H1 (cell line): ENCODE results near the gene FARS2.

Source experiments
- ATF2 ChIP-seq: IDR thresholded peaks from 2 replicates; pipeline ENCODE4 v1.6.1; 2012; ENCODE audit warnings: low read length, inconsistent platforms
- BCL11A ChIP-seq, 2 experiments: IDR thresholded peaks; one replicate each; pipeline ENCODE4 v1.6.1; 2011; ENCODE audit warnings: low read depth in 2 of 2, low read length in 2 of 2, mild to moderate bottlenecking in 2 of 2
- CTCF ChIP-seq, 3 experiments: IDR thresholded peaks; 1 replicate in 2 of 3; 2 replicates in 1 of 3; pipeline versions ENCODE4 v1.5.1 to v1.6.1; 2011; ENCODE audit warnings: low read length in 3 of 3, mild to moderate bottlenecking in 3 of 3, inconsistent platforms in 2 of 3, low read depth in 1 of 3, moderate library complexity in 1 of 3; ENCODE audit not compliant: insufficient read depth in 1 of 3; ENCODE audit errors: control extremely low read depth in 1 of 3
- EZH2 ChIP-seq: fragments of 200-600 bp; sonication (generic); IDR thresholded peaks from 2 replicates; pipeline ENCODE4 v1.7.1; 2012; ENCODE audit warnings: low read depth, mild to moderate bottlenecking, moderate library complexity, low read length, inconsistent platforms; ENCODE audit not compliant: severe bottlenecking
- HDAC2 ChIP-seq, 2 experiments: fragments of 300-600 bp in 1 of 2; sonication (generic) in 1 of 2; IDR thresholded peaks; 2 replicates each; pipeline ENCODE4 v1.6.1; 2011 to 2012; ENCODE audit warnings: low read depth in 2 of 2, low read length in 2 of 2, mild to moderate bottlenecking in 2 of 2, moderate library complexity in 2 of 2, borderline replicate concordance in 1 of 2, inconsistent platforms in 1 of 2
- JUN ChIP-seq: IDR thresholded peaks from 2 replicates; pipeline ENCODE4 v1.6.1; 2011; ENCODE audit warnings: low read depth, mild to moderate bottlenecking, improper control_type of control experiment, low read length
- MAFK ChIP-seq: IDR thresholded peaks from 2 replicates; pipeline ENCODE4 v1.6.1; 2012; ENCODE audit warnings: low read depth, mild to moderate bottlenecking, improper control_type of control experiment, low read length
- POLR2A ChIP-seq, 2 experiments: IDR thresholded peaks; 1 replicate in 1 of 2; 2 replicates in 1 of 2; pipeline ENCODE4 v1.6.1; 2011; ENCODE audit warnings: low read depth in 2 of 2, low read length in 2 of 2, mild to moderate bottlenecking in 2 of 2; ENCODE audit errors: control extremely low read depth in 1 of 2
- POLR2AphosphoS5 ChIP-seq: IDR thresholded peaks from 2 replicates; pipeline ENCODE4 v1.6.1; 2011; ENCODE audit warnings: low read depth, low read length
- RAD21 ChIP-seq, 2 experiments: IDR thresholded peaks in 1 of 2; conservative IDR thresholded peaks in 1 of 2; 2 replicates each; pipeline ENCODE4 v1.6.1; 2011; ENCODE audit warnings: low read depth in 2 of 2, low read length in 2 of 2, improper control_type of control experiment in 1 of 2, inconsistent platforms in 1 of 2, mild to moderate bottlenecking in 1 of 2, moderate library complexity in 1 of 2
- TAF1 ChIP-seq: IDR thresholded peaks from 2 replicates; pipeline ENCODE4 v1.6.1; 2011; ENCODE audit warnings: mild to moderate bottlenecking, low read depth, low read length
- TAF7 ChIP-seq: optimal IDR thresholded peaks from 2 replicates; pipeline ENCODE3; 2011; ENCODE audit warnings: low read depth, mild to moderate bottlenecking, inconsistent platforms, low read length, moderate library complexity, borderline replicate concordance
- USF2 ChIP-seq: IDR thresholded peaks from 2 replicates; pipeline ENCODE4 v1.6.1; 2011; ENCODE audit warnings: low read length, improper control_type of control experiment

GRCh38 chr6:5280920-5281319 lies 19.6 kb downstream of the FARS2 start:
- TF ChIP-seq BCL11A (IDR thresholded peaks at IDR 0.05; ENCODE audit: low read depth in 2 of 2, low read length in 2 of 2), result no peak
- TF ChIP-seq CTCF (IDR thresholded peaks at IDR 0.05; ENCODE audit: control extremely low read depth in 1 of 3, insufficient read depth in 1 of 3, low read depth in 1 of 3, low read length in 3 of 3), result no peak
- TF ChIP-seq ATF2, result no peak
- TF ChIP-seq USF2, result no peak
- TF ChIP-seq EZH2, result no peak
- no peak for TF ChIP-seq TAF7
- no peak for TF ChIP-seq RAD21 (IDR thresholded peaks at IDR 0.05 in 1 of 2, conservative IDR thresholded peaks at IDR 0.05 in 1 of 2; ENCODE audit: low read depth in 2 of 2, low read length in 2 of 2)
- TF ChIP-seq JUN, result no peak
- TF ChIP-seq POLR2A (IDR thresholded peaks at IDR 0.05; ENCODE audit: control extremely low read depth in 1 of 2, low read depth in 2 of 2, low read length in 2 of 2), result no peak
- no peak for TF ChIP-seq POLR2AphosphoS5
- TF ChIP-seq TAF1, result no peak
- no peak for TF ChIP-seq MAFK
- no peak for TF ChIP-seq HDAC2 (IDR thresholded peaks at IDR 0.05; ENCODE audit: borderline replicate concordance in 1 of 2, low read depth in 2 of 2, low read length in 2 of 2)
